B cell (primary cell): ENCODE measurements around the gene PHC3. TPM values are rescaled to one million over a fixed set of nuclear protein-coding genes. Genes with fewer than 3 reads are reported as not detected.
A peak's percentile ranks its signal among the peaks of the same experiment; 100 is the strongest.

ENCODE experiments used
- ATAC-seq: fragments of 200-7000 bp; cut with Tn5 transposase; one replicate; pipeline ENCODE4 v1.10.0; 2021; ENCODE audit warnings: low read depth, mild to moderate bottlenecking, moderate number of reproducible peaks, moderate library complexity
- CTCF ChIA-PET: fragments of 350-600 bp; sonication (Branson Sonifier 250); formaldehyde crosslinking; loops from one replicate; lab custom pipeline; 2021; ENCODE audit warnings: antibody characterized with exemption, inconsistent platforms; lab: Charles Lee
- POLR2A ChIA-PET: fragments of 350-600 bp; sonication (Branson Sonifier 250); formaldehyde crosslinking; loops from one replicate; lab custom pipeline; 2021; ENCODE audit warnings: antibody characterized with exemption; lab: Charles Lee
- DNase-seq: peaks from one replicate; pipeline ENCODE4 v3.0.0; 2013
- H2AFZ ChIP-seq: 2 replicates; pipeline ENCODE4 v1.6.1; 2012; ENCODE audit warnings: mild to moderate bottlenecking, low read depth, low read length; ENCODE audit not compliant: insufficient read depth, poor library complexity, severe bottlenecking
- H3K27ac ChIP-seq, 2 donors: 1 replicate in 1 of 2; 2 replicates in 1 of 2; pipeline ENCODE4 v1.5.1; 2012 to 2013; ENCODE audit warnings: low read length in 2 of 2, mild to moderate bottlenecking in 2 of 2, moderate library complexity in 1 of 2
- H3K27me3 ChIP-seq, 4 experiments: fragments of 200-600 bp in 1 of 4; sonication (generic) in 1 of 4; replicated peaks in 1 of 4; 1 replicate in 2 of 4; 2 replicates in 2 of 4; pipeline versions ENCODE4 v1.6.1 to v1.7.0; 2013 to 2016; ENCODE audit warnings: low read length in 3 of 4, mild to moderate bottlenecking in 2 of 4, mixed read lengths in 1 of 4, moderate library complexity in 1 of 4; ENCODE audit not compliant: insufficient read depth in 4 of 4, control insufficient read depth in 3 of 4; ENCODE audit errors: control extremely low read depth in 1 of 4
- H3K36me3 ChIP-seq, 2 experiments: replicated peaks in 1 of 2; 1 replicate in 1 of 2; 2 replicates in 1 of 2; pipeline versions ENCODE4 v1.6.1 to v1.7.1; 2013; ENCODE audit warnings: low read length in 1 of 2; ENCODE audit not compliant: insufficient read depth in 2 of 2, control insufficient read depth in 1 of 2; ENCODE audit errors: control extremely low read depth in 1 of 2, extremely low read depth in 1 of 2
- H3K4me1 ChIP-seq, 2 donors: fragments of 200-600 bp in 1 of 2; sonication (generic) in 1 of 2; 1 replicate in 1 of 2; 2 replicates in 1 of 2; pipeline versions ENCODE4 v1.5.1 to v1.6.1; 2013 to 2017; ENCODE audit warnings: low read length in 2 of 2; ENCODE audit not compliant: control insufficient read depth in 2 of 2, insufficient read depth in 2 of 2
- H3K4me2 ChIP-seq: replicated peaks from 2 replicates; pipeline ENCODE3; 2012; ENCODE audit warnings: mild to moderate bottlenecking, low read depth, low read length; ENCODE audit not compliant: poor library complexity, severe bottlenecking
- H3K4me3 ChIP-seq, 5 experiments: fragments of 200-600 bp in 1 of 5; sonication (generic) in 1 of 5; 1 replicate in 3 of 5; 2 replicates in 2 of 5; pipeline versions ENCODE4 v1.5.1 to v1.7.0; 2011 to 2016; ENCODE audit warnings: low read length in 4 of 5, mild to moderate bottlenecking in 4 of 5, low read depth in 2 of 5, control low read depth in 1 of 5, moderate library complexity in 1 of 5; ENCODE audit not compliant: insufficient read depth in 1 of 5; ENCODE audit errors: control extremely low read depth in 1 of 5, extremely low read depth in 1 of 5
- H3K79me2 ChIP-seq: fragments of 200-600 bp; sonication (generic); one replicate; pipeline ENCODE4 v1.6.0; 2016; ENCODE audit warnings: low read length; ENCODE audit not compliant: control insufficient read depth, insufficient read depth
- H3K9ac ChIP-seq: fragments of 200-600 bp; sonication (generic); 2 replicates; pipeline ENCODE4 v1.6.1; 2017; ENCODE audit warnings: mild to moderate bottlenecking, low read length, moderate library complexity
- H3K9me3 ChIP-seq, 3 donors: one replicate each; pipeline versions ENCODE4 v1.6.1 to v1.7.1; 2013; ENCODE audit warnings: low read length in 2 of 3; ENCODE audit not compliant: control insufficient read depth in 2 of 3, insufficient read depth in 1 of 3; ENCODE audit errors: control extremely low read depth in 1 of 3
- H4K20me1 ChIP-seq: 2 replicates; pipeline ENCODE4 v1.6.0; 2012; ENCODE audit warnings: mild to moderate bottlenecking, low read length; ENCODE audit not compliant: insufficient read depth, control insufficient read depth, poor library complexity, severe bottlenecking
- H3K27ac Mint-ChIP-seq: one replicate; pipeline ENCODE4 v1.8.0; 2021; ENCODE audit warnings: mixed read lengths
- H3K27me3 Mint-ChIP-seq: one replicate; pipeline ENCODE4 v1.8.0; 2021; ENCODE audit warnings: mixed read lengths
- H3K4me1 Mint-ChIP-seq: one replicate; pipeline ENCODE4 v1.8.0; 2021; ENCODE audit warnings: mixed read lengths
- H3K4me3 Mint-ChIP-seq: one replicate; pipeline ENCODE4 v1.8.0; 2021; ENCODE audit warnings: mixed read lengths
- H3K9me3 Mint-ChIP-seq: one replicate; pipeline ENCODE4 v1.8.0; 2022; ENCODE audit warnings: mixed read lengths; ENCODE audit not compliant: insufficient read depth
- CTCF ChIP-seq: fragments of 200-600 bp; IDR thresholded peaks from one replicate; pipeline ENCODE4 v1.8.0; 2022; ENCODE audit warnings: antibody characterized with exemption, mild to moderate bottlenecking
- EZH2 ChIP-seq: IDR thresholded peaks from 2 replicates; pipeline ENCODE4 v1.6.1; 2012; ENCODE audit warnings: borderline replicate concordance, low read depth, mild to moderate bottlenecking, moderate library complexity, low read length; ENCODE audit not compliant: insufficient read depth, poor library complexity, severe bottlenecking
- WGBS: methylation state at CpG from one replicate; pipeline ENCODE4 v1.1.5; 2013; ENCODE audit warnings: missing lambda C conversion rate; ENCODE audit not compliant: insufficient coverage; 5-methylcytosine and 5-hydroxymethylcytosine counted together
- intact Hi-C: fragments of 100-400 bp; cut with micrococcal nuclease; formaldehyde crosslinking; loops from one replicate; pipeline ENCODE4 v1.10.0; 2022
- polyA plus RNA-seq: library from polyadenylated mRNA; depleted of rRNA; stranded (reverse); fragments of >200 nt; gene quantifications from 2 replicates; pipeline ENCODE4 v1.2.3, GENCODE V29; 2012
- total RNA-seq, 2 donors: library from RNA; stranded (reverse); fragments of 120-200 nt in 1 of 2; gene quantifications; 1 replicate in 1 of 2; 2 replicates in 1 of 2; pipeline versions ENCODE4 v1.2.3 to v1.2.4, GENCODE V29; 2013 to 2022

Gene PHC3
- total and polyA plus RNA-seq, 2 donors (not counting 1 experiment from before 2014, with no cell fraction given), result 51.8 to 159 TPM

GRCh38 chr3:170189398-170190256, 8.1 kb upstream of the PHC3 start:
- H3K27me3 ChIP-seq, result no peaks in the 10 kb centered on the region
- no peak overlapping the region for H3K9ac ChIP-seq
- H3K27ac Mint-ChIP-seq, result no peak overlapping the region
- H3K4me1 ChIP-seq, result peaks cover 0 to 7% of the 10 kb centered on the region in 2 donors
- no peak for TF ChIP-seq EZH2
- peak; percentile 30 for TF ChIP-seq CTCF
- no peaks in the 10 kb centered on the region for H3K79me2 ChIP-seq
- 88% methylated on average over 4 of the region's 4 CpGs for WGBS
- H3K27me3 Mint-ChIP-seq, result no peaks in the 10 kb centered on the region
- intact Hi-C loops, result loop anchor here (2.0 to 10.0 kb wide), 2 partner anchors 325 to 623 kb away; partner anchors contain the start of gene LRRC31
- H3K9me3 ChIP-seq, result peaks cover 0 to 5% (median 0%) of the 10 kb centered on the region in 3 donors
- ChIA-PET POLR2A (interaction anchor here (0.6 kb wide), 1 partner anchor 15 kb away, joined by 5 read pairs; no protein-coding TSS in a partner anchor), CTCF (interaction anchor here (0.6 to 2.6 kb wide), 14 partner anchors 10 to 623 kb away, joined by 3 to 8 read pairs (median 4); no protein-coding TSS in a partner anchor)
- H3K4me3 Mint-ChIP-seq, result no peak overlapping the region
- H4K20me1 ChIP-seq, result no peaks in the 10 kb centered on the region
- no peak for DNase-seq
- peak overlapping the region; percentile 18 for H3K4me2 ChIP-seq
- ATAC-seq, result no peak
- H3K4me1 Mint-ChIP-seq, result peaks cover 12% of the 10 kb centered on the region
- H2AFZ ChIP-seq, result peak overlapping the region; percentile 18
- no peak overlapping the region for H3K4me3 ChIP-seq
- H3K9me3 Mint-ChIP-seq, result no peaks in the 10 kb centered on the region
- no peaks in the 10 kb centered on the region for H3K36me3 ChIP-seq
- no peak overlapping the region for H3K27ac ChIP-seq
